Neural cell (in vitro differentiated cells): ENCODE data around the gene CDC42BPB. TPM values are rescaled to one million over a fixed set of nuclear protein-coding genes. Genes with fewer than 3 reads are reported as not detected.

Source experiments
- H2AFZ ChIP-seq: fragments of 200-600, 300-800 bp; sonication (generic), shearing (Covaris generic); 2 replicates; pipeline ENCODE4 v1.6.0; 2014; ENCODE audit warnings: low read depth, mild to moderate bottlenecking, antibody characterized with exemption, low read length, moderate library complexity
- H3F3A ChIP-seq: fragments of 200-600 bp; shearing (Covaris generic); 2 replicates; pipeline ENCODE4 v1.6.1; 2016; ENCODE audit warnings: mild to moderate bottlenecking, moderate library complexity, mixed read lengths, antibody characterized with exemption, low read length; ENCODE audit not compliant: insufficient read depth, poor library complexity, severe bottlenecking
- H3K27ac ChIP-seq: fragments of 200-600, 300-800 bp; sonication (generic), shearing (Covaris generic); 2 replicates; pipeline ENCODE4 v1.5.1; 2014; ENCODE audit warnings: mild to moderate bottlenecking, low read length, moderate library complexity
- H3K27me3 ChIP-seq: fragments of 300-800, 200-600 bp; sonication (generic), shearing (Covaris generic); 2 replicates; pipeline ENCODE4 v1.6.0; 2014; ENCODE audit warnings: mild to moderate bottlenecking, low read depth, low read length, moderate library complexity; ENCODE audit not compliant: insufficient read depth
- H3K36me3 ChIP-seq: fragments of 300-800, 200-600 bp; sonication (generic), shearing (Covaris generic); 2 replicates; pipeline ENCODE4 v1.5.1; 2014; ENCODE audit warnings: mild to moderate bottlenecking, antibody characterized with exemption, low read length, moderate library complexity; ENCODE audit not compliant: insufficient read depth
- H3K4me2 ChIP-seq: fragments of 300-800, 200-600 bp; sonication (generic), shearing (Covaris generic); 2 replicates; pipeline ENCODE4 v1.6.0; 2014; ENCODE audit warnings: mild to moderate bottlenecking, low read length
- H3K4me3 ChIP-seq: fragments of 300-800, 200-600 bp; sonication (generic), shearing (Covaris generic); 2 replicates; pipeline ENCODE4 v1.5.1; 2014; ENCODE audit warnings: mild to moderate bottlenecking, low read length, moderate library complexity
- H3K79me2 ChIP-seq: fragments of 200-600 bp; shearing (Covaris generic); replicated peaks from 2 replicates; pipeline ENCODE4 v1.6.0; 2014; ENCODE audit warnings: mild to moderate bottlenecking, low read length, moderate library complexity; ENCODE audit not compliant: insufficient read depth
- H3K9ac ChIP-seq: fragments of 300-800, 200-600 bp; sonication (generic), shearing (Covaris generic); 2 replicates; pipeline ENCODE4 v1.6.1; 2016; ENCODE audit warnings: mild to moderate bottlenecking, low read length, mixed read lengths
- H3K9me2 ChIP-seq: fragments of 200-600 bp; shearing (Covaris generic); 2 replicates; pipeline ENCODE4 v1.6.1; 2016; ENCODE audit warnings: mild to moderate bottlenecking, low read length, mixed read lengths; ENCODE audit not compliant: insufficient read depth
- H3K9me3 ChIP-seq: fragments of 200-600, 300-800 bp; sonication (generic), shearing (Covaris generic); 2 replicates; pipeline ENCODE4 v1.6.1; 2016; ENCODE audit warnings: mild to moderate bottlenecking, mixed run types, low read length, moderate library complexity, mixed read lengths
- H4K20me1 ChIP-seq: fragments of 200-600 bp; shearing (Covaris generic); 2 replicates; pipeline ENCODE4 v1.6.1; 2016; ENCODE audit warnings: mild to moderate bottlenecking, mixed run types; ENCODE audit not compliant: insufficient read depth
- EP300 ChIP-seq: fragments of 450-650 bp; conservative IDR thresholded peaks from 2 replicates; pipeline ENCODE4 v1.6.1; 2014; ENCODE audit warnings: antibody characterized with exemption, mild to moderate bottlenecking, moderate library complexity; ENCODE audit not compliant: poor library complexity, severe bottlenecking
- EZH2 ChIP-seq: fragments of 200-600, 300-800 bp; shearing (Covaris generic), sonication (generic); IDR thresholded peaks from 2 replicates; pipeline ENCODE4 v1.6.1; 2014; ENCODE audit warnings: antibody characterized with exemption, low read length, borderline replicate concordance, mild to moderate bottlenecking; ENCODE audit not compliant: insufficient read depth, poor library complexity, severe bottlenecking
- MXI1 ChIP-seq: fragments of 450-650 bp; conservative IDR thresholded peaks from 2 replicates; pipeline ENCODE4 v1.6.1; 2014; ENCODE audit warnings: antibody characterized with exemption, mild to moderate bottlenecking; ENCODE audit not compliant: poor library complexity, severe bottlenecking
- POLR2AphosphoS5 ChIP-seq: IDR thresholded peaks from 2 replicates; pipeline ENCODE4 v1.6.1; 2012
- RAD21 ChIP-seq: fragments of 450-650 bp; conservative IDR thresholded peaks from 2 replicates; pipeline ENCODE4 v1.6.1; 2014; ENCODE audit warnings: antibody characterized with exemption, mild to moderate bottlenecking, moderate library complexity
- REST ChIP-seq: IDR thresholded peaks from 2 replicates; pipeline ENCODE4 v1.6.1; 2012; ENCODE audit warnings: borderline replicate concordance
- SMC3 ChIP-seq: fragments of 450-650 bp; conservative IDR thresholded peaks from 2 replicates; pipeline ENCODE4 v1.6.1; 2014; ENCODE audit warnings: antibody characterized with exemption, mild to moderate bottlenecking, moderate library complexity; ENCODE audit not compliant: poor library complexity
- TAF1 ChIP-seq: IDR thresholded peaks from 2 replicates; pipeline ENCODE4 v1.6.1; 2012; ENCODE audit warnings: low read depth
- polyA plus RNA-seq: library from polyadenylated mRNA; depleted of rRNA; stranded (reverse); fragments of >200 nt; gene quantifications from 2 replicates; pipeline ENCODE4 v1.2.3, GENCODE V29; 2014

The CDC42BPB gene
- polyA plus RNA-seq, 1 donor from 2014 or later: 43.8 TPM

- no peaks in the 10 kb centered on the region for H3K27me3 ChIP-seq
- no peak for TF ChIP-seq REST
- TF ChIP-seq RAD21: no peak
- TF ChIP-seq SMC3: no peak
- TF ChIP-seq MXI1: no peak
- TF ChIP-seq TAF1: no peak
- TF ChIP-seq EZH2: no peak
- no peaks in the 10 kb centered on the region for H3K79me2 ChIP-seq
- no peaks in the 10 kb centered on the region for H4K20me1 ChIP-seq
- no peaks in the 10 kb centered on the region for H3K9me3 ChIP-seq
- no peak overlapping the region for H3K9ac ChIP-seq
- no peak overlapping the region for H3K27ac ChIP-seq
- H3K4me3 ChIP-seq: no peak overlapping the region
- no peaks in the 10 kb centered on the region for H3K36me3 ChIP-seq
- no peaks in the 10 kb centered on the region for H3K9me2 ChIP-seq
- H3K4me2 ChIP-seq: no peak overlapping the region
- no peaks in the 10 kb centered on the region for H3F3A ChIP-seq
- H2AFZ ChIP-seq: no peak overlapping the region
Observed at GRCh38 chr14:103008768-103009357, 48.5 kb downstream of the CDC42BPB start.

GRCh38 chr14:103008126-103008525, 49.2 kb downstream of the CDC42BPB start:
- H3K79me2 ChIP-seq: no peaks in the 10 kb centered on the region
- no peaks in the 10 kb centered on the region for H3K9me3 ChIP-seq
- no peak overlapping the region for H3K4me3 ChIP-seq
- H3F3A ChIP-seq: no peaks in the 10 kb centered on the region
- no peaks in the 10 kb centered on the region for H3K36me3 ChIP-seq
- no peaks in the 10 kb centered on the region for H3K9me2 ChIP-seq
- no peak overlapping the region for H3K4me2 ChIP-seq
- H3K27me3 ChIP-seq: no peaks in the 10 kb centered on the region
- no peak overlapping the region for H3K9ac ChIP-seq
- H2AFZ ChIP-seq: no peak overlapping the region
- TF ChIP-seq TAF1: no peak
- TF ChIP-seq POLR2AphosphoS5: no peak
- no peak for TF ChIP-seq EZH2
- TF ChIP-seq MXI1: no peak
- no peak for TF ChIP-seq SMC3
- TF ChIP-seq EP300: no peak
- no peak for TF ChIP-seq REST
- no peak overlapping the region for H3K27ac ChIP-seq
- H4K20me1 ChIP-seq: no peaks in the 10 kb centered on the region
